ENCODE results near the gene RPS8. TPM values are rescaled to one million over a fixed set of nuclear protein-coding genes. Genes with fewer than 3 reads are reported as not detected.
"Not testable (repeated sequence)": the region's sequence is repeated elsewhere in the genome, so short reads cannot be mapped to it uniquely, and the experiment has no call there.

RPS8 gene
- total RNA-seq, 1 donor: 1,221 TPM

GRCh38 chr1:44822131-44822701 is 46.9 kb downstream of the RPS8 start:
- no peak for TF ChIP-seq CTCF (IDR thresholded peaks at IDR 0.05; ENCODE audit: extremely low read depth, low read depth, low read length)
- Histone ChIP-seq H3K27me3 (ENCODE audit: insufficient read depth, low read length) (no peaks in the 10 kb centered on the region), H3K36me3 (ENCODE audit: insufficient read depth, low read length) (no peaks in the 10 kb centered on the region), H3K79me2 (ENCODE audit: insufficient read depth, low read length) (no peaks in the 10 kb centered on the region), H4K20me1 (ENCODE audit: insufficient read depth, low read length) (no peaks in the 10 kb centered on the region), H2AFZ (ENCODE audit: low read length) (no peak overlapping the region), H3K4me1 (ENCODE audit: insufficient read depth, low read length) (peaks cover 10% of the 10 kb centered on the region), H3K27ac (ENCODE audit: low read depth, low read length) (no peak overlapping the region), H3K4me2 (ENCODE audit: insufficient read depth, low read length) (no peak overlapping the region), H3K4me3 (ENCODE audit: insufficient read depth, low read length) (no peak overlapping the region), H3K9me3 (ENCODE audit: low read depth, low read length) (no peaks in the 10 kb centered on the region)
- DNase-seq (ENCODE audit: insufficient read length, low spot score, missing footprints): no peak

GRCh38 chr1:44822981-44823451 is 47.7 kb downstream of the RPS8 start:
- no peak for TF ChIP-seq CTCF (IDR thresholded peaks at IDR 0.05; ENCODE audit: extremely low read depth, low read depth, low read length)
- DNase-seq (ENCODE audit: insufficient read length, low spot score, missing footprints): no peak
- H3K4me3 ChIP-seq (ENCODE audit: insufficient read depth, low read length): no peak overlapping the region

GRCh38 chr1:44824392-44824791 is 49.1 kb downstream of the RPS8 start:
- not testable (repeated sequence) for H3K4me2 ChIP-seq (ENCODE audit: insufficient read depth, low read length); H3K36me3 ChIP-seq (ENCODE audit: insufficient read depth, low read length); H3K9me3 ChIP-seq (ENCODE audit: low read depth, low read length); H2AFZ ChIP-seq (ENCODE audit: low read length); H3K79me2 ChIP-seq (ENCODE audit: insufficient read depth, low read length); H3K4me3 ChIP-seq (ENCODE audit: insufficient read depth, low read length); H3K4me1 ChIP-seq (ENCODE audit: insufficient read depth, low read length); H3K27ac ChIP-seq (ENCODE audit: low read depth, low read length); H4K20me1 ChIP-seq (ENCODE audit: insufficient read depth, low read length); DNase-seq (ENCODE audit: insufficient read length, low spot score, missing footprints); H3K27me3 ChIP-seq (ENCODE audit: insufficient read depth, low read length)

More at GRCh38 chr1:44822981-44823451, 47.7 kb downstream of the RPS8 start:
- Histone ChIP-seq H3K9me3 (ENCODE audit: low read depth, low read length) (no peaks in the 10 kb centered on the region), H3K36me3 (ENCODE audit: insufficient read depth, low read length) (no peaks in the 10 kb centered on the region), H3K4me2 (ENCODE audit: insufficient read depth, low read length) (no peak overlapping the region), H4K20me1 (ENCODE audit: insufficient read depth, low read length) (no peaks in the 10 kb centered on the region), H3K4me1 (ENCODE audit: insufficient read depth, low read length) (peaks cover 10% of the 10 kb centered on the region), H3K79me2 (ENCODE audit: insufficient read depth, low read length) (no peaks in the 10 kb centered on the region), H3K27me3 (ENCODE audit: insufficient read depth, low read length) (no peaks in the 10 kb centered on the region), H2AFZ (ENCODE audit: low read length) (no peak overlapping the region), H3K27ac (ENCODE audit: low read depth, low read length) (no peak overlapping the region)

GRCh38 chr1:44826375-44827196 is 51.2 kb downstream of the RPS8 start:
- no peak overlapping the region for H3K4me3 ChIP-seq (ENCODE audit: insufficient read depth, low read length)
- no peak overlapping the region for H3K4me2 ChIP-seq (ENCODE audit: insufficient read depth, low read length)
- H4K20me1 ChIP-seq (ENCODE audit: insufficient read depth, low read length): no peaks in the 10 kb centered on the region
- TF ChIP-seq CTCF (IDR thresholded peaks at IDR 0.05; ENCODE audit: extremely low read depth, low read depth, low read length): no peak
- H3K36me3 ChIP-seq (ENCODE audit: insufficient read depth, low read length): no peaks in the 10 kb centered on the region
- no peaks in the 10 kb centered on the region for H3K79me2 ChIP-seq (ENCODE audit: insufficient read depth, low read length)
- no peaks in the 10 kb centered on the region for H3K27me3 ChIP-seq (ENCODE audit: insufficient read depth, low read length)
- peak; percentile 76 for DNase-seq (ENCODE audit: insufficient read length, low spot score, missing footprints)
- no peaks in the 10 kb centered on the region for H3K4me1 ChIP-seq (ENCODE audit: insufficient read depth, low read length)
- no peak overlapping the region for H2AFZ ChIP-seq (ENCODE audit: low read length)
- H3K27ac ChIP-seq (ENCODE audit: low read depth, low read length): no peak overlapping the region
- H3K9me3 ChIP-seq (ENCODE audit: low read depth, low read length): no peaks in the 10 kb centered on the region

All from osteoblast (primary cell).